Endodermal cell (in vitro differentiated cells): ENCODE data around the gene NTPCR. TPM values are rescaled to one million over a fixed set of nuclear protein-coding genes. Genes with fewer than 3 reads are reported as not detected.

ENCODE experiments used
- DNase-seq: peaks from one replicate; pipeline ENCODE4 v3.0.0-alpha.2; 2017
- H3K27ac ChIP-seq: 2 replicates; pipeline ENCODE4 v1.5.1; 2013; ENCODE audit warnings: mild to moderate bottlenecking, low read depth, low read length, moderate library complexity
- H3K27me3 ChIP-seq: 2 replicates; pipeline ENCODE4 v1.6.1; 2013; ENCODE audit warnings: mild to moderate bottlenecking, low read length, moderate library complexity; ENCODE audit not compliant: insufficient read depth, control insufficient read depth, poor library complexity, severe bottlenecking
- H3K36me3 ChIP-seq: 2 replicates; pipeline ENCODE4 v1.7.0; 2013; ENCODE audit warnings: mild to moderate bottlenecking, low read length, moderate library complexity; ENCODE audit not compliant: control insufficient read depth, insufficient read depth
- H3K4me1 ChIP-seq: one replicate; pipeline ENCODE4 v1.7.0; 2013; ENCODE audit warnings: low read length; ENCODE audit not compliant: control insufficient read depth, insufficient read depth
- H3K4me3 ChIP-seq: 2 replicates; pipeline ENCODE4 v1.5.1; 2013; ENCODE audit warnings: mild to moderate bottlenecking, low read length, moderate library complexity
- H3K9ac ChIP-seq: 2 replicates; pipeline ENCODE4 v1.6.1; 2013; ENCODE audit warnings: mild to moderate bottlenecking, low read length, moderate library complexity; ENCODE audit not compliant: poor library complexity, severe bottlenecking; ENCODE audit errors: extremely low read depth
- H3K9me3 ChIP-seq: 2 replicates; pipeline ENCODE4 v1.6.1; 2013; ENCODE audit warnings: mild to moderate bottlenecking, low read length, moderate library complexity; ENCODE audit not compliant: control insufficient read depth
- H3K27ac Mint-ChIP-seq: 2 replicates; pipeline ENCODE4 v1.8.0; 2020; ENCODE audit warnings: mixed read lengths
- H3K27me3 Mint-ChIP-seq: 2 replicates; pipeline ENCODE4 v1.8.0; 2021; ENCODE audit warnings: mild to moderate bottlenecking, mixed read lengths; ENCODE audit not compliant: insufficient read depth
- H3K36me3 Mint-ChIP-seq: 2 replicates; pipeline ENCODE4 v1.8.0; 2020; ENCODE audit warnings: low read depth, mixed read lengths
- H3K4me1 Mint-ChIP-seq: 2 replicates; pipeline ENCODE4 v1.8.0; 2020; ENCODE audit warnings: mixed read lengths
- H3K4me3 Mint-ChIP-seq: 2 replicates; pipeline ENCODE4 v1.8.0; 2020; ENCODE audit warnings: mild to moderate bottlenecking, moderate library complexity, mixed read lengths
- H3K9me3 Mint-ChIP-seq: 2 replicates; pipeline ENCODE4 v1.8.0; 2020; ENCODE audit warnings: mild to moderate bottlenecking, mixed read lengths
- CTCF ChIP-seq: fragments of 200-600 bp; sonication (generic); conservative IDR thresholded peaks from 2 replicates; pipeline ENCODE4 v1.5.0; 2021; ENCODE audit warnings: antibody characterized with exemption, mild to moderate bottlenecking
- WGBS, 2 experiments: methylation state at CpG; one replicate each; pipeline versions ENCODE4 v1.1.5 to v1.1.7; 2013; ENCODE audit warnings: missing lambda C conversion rate in 2 of 2, mixed read lengths in 1 of 2; ENCODE audit not compliant: insufficient coverage in 1 of 2, insufficient read length in 1 of 2; 5-methylcytosine and 5-hydroxymethylcytosine counted together
- total RNA-seq, 2 donors: library from RNA; stranded (reverse); fragmentation: NEBNext Ultra II Directional in 1 of 2; extraction: Animal tissue kit (Norgen Biotek cat#: 25700) in 1 of 2; gene quantifications; 2 replicates in 1 of 2; 3 replicates in 1 of 2; pipeline ENCODE4 v1.2.1, GENCODE V29; 2021

The NTPCR gene
- total RNA-seq, 2 donors from 2014 or later, result 30.9 to 43.3 TPM

GRCh38 chr1:232968391-232968790, 18.0 kb downstream of the NTPCR start:
- H3K27ac ChIP-seq, result no peak overlapping the region
- H3K4me1 Mint-ChIP-seq, result peaks cover 4% of the 10 kb centered on the region
- H3K27me3 Mint-ChIP-seq, result no peaks in the 10 kb centered on the region
- H3K9ac ChIP-seq, result no peak overlapping the region
- H3K4me3 ChIP-seq, result no peak overlapping the region
- no peaks in the 10 kb centered on the region for H3K4me1 ChIP-seq
- TF ChIP-seq CTCF, result no peak
- peaks cover 41% of the 10 kb centered on the region for H3K36me3 Mint-ChIP-seq
- H3K9me3 ChIP-seq, result peaks cover 12% of the 10 kb centered on the region
- DNase-seq, result no peak
- no peak overlapping the region for H3K27ac Mint-ChIP-seq
- 89 to 96% methylated on average over 1 to 5 of the region's 5 CpGs for WGBS, 2 experiments
- H3K9me3 Mint-ChIP-seq, result peaks cover 4% of the 10 kb centered on the region
- peaks cover 15% of the 10 kb centered on the region for H3K36me3 ChIP-seq
- no peaks in the 10 kb centered on the region for H3K27me3 ChIP-seq
- no peak overlapping the region for H3K4me3 Mint-ChIP-seq

GRCh38 chr1:232968965-232969364, 18.6 kb downstream of the NTPCR start:
- no peak for DNase-seq
- peaks cover 47% of the 10 kb centered on the region for H3K36me3 Mint-ChIP-seq
- WGBS, 2 experiments, result 94 to 100% methylated on average over 1 to 3 of the region's 3 CpGs
- H3K9ac ChIP-seq, result no peak overlapping the region
- H3K4me1 ChIP-seq, result no peaks in the 10 kb centered on the region
- peaks cover 17% of the 10 kb centered on the region for H3K9me3 ChIP-seq
- no peaks in the 10 kb centered on the region for H3K27me3 ChIP-seq
- H3K4me3 ChIP-seq, result no peak overlapping the region
- no peaks in the 10 kb centered on the region for H3K27me3 Mint-ChIP-seq
- no peak overlapping the region for H3K27ac Mint-ChIP-seq
- H3K4me3 Mint-ChIP-seq, result no peak overlapping the region
- no peak overlapping the region for H3K27ac ChIP-seq
- no peak for TF ChIP-seq CTCF
- peaks cover 4% of the 10 kb centered on the region for H3K4me1 Mint-ChIP-seq
- peaks cover 21% of the 10 kb centered on the region for H3K36me3 ChIP-seq
- H3K9me3 Mint-ChIP-seq, result peaks cover 10% of the 10 kb centered on the region

GRCh38 chr1:232969799-232970198, 19.4 kb downstream of the NTPCR start:
- H3K36me3 Mint-ChIP-seq, result peaks cover 55% of the 10 kb centered on the region
- peaks cover 14% of the 10 kb centered on the region for H3K9me3 Mint-ChIP-seq
- WGBS, 2 experiments, result 92 to 96% methylated on average over 4 to 5 of the region's 5 CpGs
- Histone ChIP-seq H3K4me1 (no peaks in the 10 kb centered on the region), H3K9me3 (peaks cover 23% of the 10 kb centered on the region), H3K4me3 (no peak overlapping the region), H3K27ac (no peak overlapping the region), H3K9ac (no peak overlapping the region), H3K36me3 (peaks cover 29% of the 10 kb centered on the region), H3K27me3 (no peaks in the 10 kb centered on the region)
- H3K27me3 Mint-ChIP-seq, result no peaks in the 10 kb centered on the region
- peaks cover 4% of the 10 kb centered on the region for H3K4me1 Mint-ChIP-seq
- DNase-seq, result no peak
- H3K4me3 Mint-ChIP-seq, result no peak overlapping the region
- no peak for TF ChIP-seq CTCF
- no peak overlapping the region for H3K27ac Mint-ChIP-seq
